Ramos (cell line): ENCODE data around the gene LGALS8.

ENCODE experiments used
- in situ Hi-C: fragments of 300-500 bp; cut with MboI; formaldehyde crosslinking; loops from one replicate; pipeline ENCODE4 v1.14.3; 2022; ENCODE audit warnings: low sequenced_read_pairs; ENCODE audit not compliant: unreplicated experiment

LGALS8 gene

GRCh38 chr1:236535662-236536161, 11.9 kb downstream of the LGALS8 start:
- in situ Hi-C loops = no loop called here

GRCh38 chr1:236536540-236536939, 12.8 kb downstream of the LGALS8 start:
- in situ Hi-C loops = no loop called here

GRCh38 chr1:236540813-236541465, 17.2 kb downstream of the LGALS8 start:
- in situ Hi-C loops = no loop called here

GRCh38 chr1:236541710-236542109, 17.9 kb downstream of the LGALS8 start:
- in situ Hi-C loops = no loop called here

GRCh38 chr1:236543065-236543669, 19.4 kb downstream of the LGALS8 start:
- in situ Hi-C loops = no loop called here

- in situ Hi-C loops = no loop called here
Measured at GRCh38 chr1:236545621-236546169, 21.9 kb downstream of the LGALS8 start.

- in situ Hi-C loops = no loop called here
Measured at GRCh38 chr1:236548452-236548851, 24.7 kb downstream of the LGALS8 start.

GRCh38 chr1:236550961-236551851, 27.4 kb downstream of the LGALS8 start:
- in situ Hi-C loops = no loop called here

- in situ Hi-C loops = no loop called here
Measured at GRCh38 chr1:236552096-236552495, 28.3 kb downstream of the LGALS8 start.

GRCh38 chr1:236552901-236553300, 29.1 kb downstream of the LGALS8 start:
- in situ Hi-C loops = no loop called here

GRCh38 chr1:236553370-236553769, 29.6 kb downstream of the LGALS8 start:
- in situ Hi-C loops = no loop called here

GRCh38 chr1:236556606-236557005, 32.8 kb downstream of the LGALS8 start:
- in situ Hi-C loops = no loop called here

- in situ Hi-C loops = no loop called here
Measured at GRCh38 chr1:236558081-236558480, 34.3 kb downstream of the LGALS8 start.

GRCh38 chr1:236558846-236559245, 35.1 kb downstream of the LGALS8 start:
- in situ Hi-C loops = no loop called here

GRCh38 chr1:236560213-236560771, 36.5 kb downstream of the LGALS8 start:
- in situ Hi-C loops = no loop called here

GRCh38 chr1:236561976-236562375, 38.2 kb downstream of the LGALS8 start:
- in situ Hi-C loops = no loop called here

GRCh38 chr1:236565530-236565929, 41.7 kb downstream of the LGALS8 start:
- in situ Hi-C loops = no loop called here

- in situ Hi-C loops = no loop called here
Measured at GRCh38 chr1:236568285-236568894, 44.6 kb downstream of the LGALS8 start.

GRCh38 chr1:236575523-236575922, 51.7 kb downstream of the LGALS8 start:
- in situ Hi-C loops = no loop called here

GRCh38 chr1:236576004-236576403, 52.2 kb downstream of the LGALS8 start:
- in situ Hi-C loops = no loop called here
